Measurements from ENCODE around the gene OR5T1. TPM values are rescaled to one million over a fixed set of nuclear protein-coding genes. Genes with fewer than 3 reads are reported as not detected.

OR5T1 gene
- total RNA-seq, 1 experiment from 2014 or later: not detected

DNA sequence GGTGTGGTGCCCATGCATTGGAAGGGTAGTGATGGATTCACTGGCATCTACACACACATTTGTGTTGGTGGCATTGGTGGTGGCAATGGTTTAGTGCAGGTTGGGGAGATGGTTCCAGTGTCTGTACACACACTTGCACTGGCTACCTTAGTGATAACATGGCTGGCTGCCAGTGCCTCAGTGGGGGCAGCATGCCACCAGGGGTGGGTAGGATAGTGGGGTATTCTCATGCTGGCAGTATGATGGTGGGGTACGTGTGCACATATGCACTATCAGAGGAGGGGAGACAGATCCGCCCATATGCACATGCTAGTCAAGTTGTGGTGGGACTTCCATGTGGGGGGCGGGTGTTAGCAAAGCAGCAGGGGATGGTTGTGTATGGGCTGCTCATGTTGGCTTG is 33.9 kb downstream of the OR5T1 start:
- ChIA-PET POLR2A (ENCODE audit: unreplicated experiment) (no interaction called here), CTCF (no interaction called here)
- Histone ChIP-seq H3K27me3 (ENCODE audit: insufficient read depth, low read depth) (no peaks in the 10 kb centered on the region), H3K4me2 (no peak overlapping the region), H4K20me1 (ENCODE audit: insufficient read depth) (no peaks in the 10 kb centered on the region), H3K4me1 (replicated peaks; ENCODE audit: insufficient read depth) (no peaks in the 10 kb centered on the region), H3K27ac (no peak overlapping the region), H3F3A (ENCODE audit: insufficient read depth, low read depth) (no peaks in the 10 kb centered on the region), H3K4me3 (no peak overlapping the region), H2AFZ (no peak overlapping the region), H3K36me3 (ENCODE audit: low read depth) (no peaks in the 10 kb centered on the region), H3K79me2 (ENCODE audit: low read depth) (no peaks in the 10 kb centered on the region), H3K9me3 (ENCODE audit: insufficient read depth, low read depth) (no peaks in the 10 kb centered on the region), H3K9me2 (ENCODE audit: insufficient read depth) (no peaks in the 10 kb centered on the region)
- no TSS peak for BruUV-seq (replicated peaks)
- DNase-seq: no peak
- intact Hi-C loops (cut with micrococcal nuclease; ENCODE audit: unreplicated experiment): no loop called here
- TF ChIP-seq, protein P1, sequence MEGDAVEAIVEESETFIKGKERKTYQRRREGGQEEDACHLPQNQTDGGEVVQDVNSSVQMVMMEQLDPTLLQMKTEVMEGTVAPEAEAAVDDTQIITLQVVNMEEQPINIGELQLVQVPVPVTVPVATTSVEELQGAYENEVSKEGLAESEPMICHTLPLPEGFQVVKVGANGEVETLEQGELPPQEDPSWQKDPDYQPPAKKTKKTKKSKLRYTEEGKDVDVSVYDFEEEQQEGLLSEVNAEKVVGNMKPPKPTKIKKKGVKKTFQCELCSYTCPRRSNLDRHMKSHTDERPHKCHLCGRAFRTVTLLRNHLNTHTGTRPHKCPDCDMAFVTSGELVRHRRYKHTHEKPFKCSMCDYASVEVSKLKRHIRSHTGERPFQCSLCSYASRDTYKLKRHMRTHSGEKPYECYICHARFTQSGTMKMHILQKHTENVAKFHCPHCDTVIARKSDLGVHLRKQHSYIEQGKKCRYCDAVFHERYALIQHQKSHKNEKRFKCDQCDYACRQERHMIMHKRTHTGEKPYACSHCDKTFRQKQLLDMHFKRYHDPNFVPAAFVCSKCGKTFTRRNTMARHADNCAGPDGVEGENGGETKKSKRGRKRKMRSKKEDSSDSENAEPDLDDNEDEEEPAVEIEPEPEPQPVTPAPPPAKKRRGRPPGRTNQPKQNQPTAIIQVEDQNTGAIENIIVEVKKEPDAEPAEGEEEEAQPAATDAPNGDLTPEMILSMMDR (conservative IDR thresholded peaks at IDR 0.05): no peak
- no peak for TF ChIP-seq EZH2 (IDR thresholded peaks at IDR 0.05; ENCODE audit: low read depth)

DNA sequence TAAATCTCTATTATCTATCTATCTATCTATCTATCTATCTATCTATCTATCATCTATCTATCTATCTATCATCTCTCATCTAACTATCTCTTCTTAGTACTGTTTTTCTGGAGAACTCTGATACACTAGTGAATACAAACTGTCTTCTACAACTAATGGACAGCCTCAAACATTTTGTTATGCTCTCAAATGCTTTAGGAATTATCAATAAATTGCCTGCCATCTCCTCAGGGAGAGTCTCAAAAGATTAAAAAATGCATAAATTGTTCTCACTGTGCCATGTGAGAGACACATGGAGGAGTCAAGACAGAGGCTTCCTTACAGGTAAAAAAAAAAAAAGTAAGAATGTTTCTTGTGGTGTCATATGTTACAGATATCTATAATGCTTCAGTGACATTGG is 40.9 kb downstream of the OR5T1 start, which contains the start of gene OR8K3:
Gene OR8K3 (plus strand): TSS at position 301 of the 400 bp plus-strand sequence. CDS start 3,163 bp downstream, outside the sequence.
- ChIA-PET POLR2A (ENCODE audit: unreplicated experiment) (no interaction called here), CTCF (no interaction called here)
- TF ChIP-seq EZH2 (IDR thresholded peaks at IDR 0.05; ENCODE audit: low read depth): no peak
- TF ChIP-seq, protein P1 (conservative IDR thresholded peaks at IDR 0.05): no peak
- intact Hi-C loops (cut with micrococcal nuclease; ENCODE audit: unreplicated experiment): no loop called here
- no TSS peak for BruUV-seq (replicated peaks)
- Histone ChIP-seq H3K4me1 (replicated peaks; ENCODE audit: insufficient read depth) (no peaks in the 10 kb centered on the region), H3K9me3 (ENCODE audit: insufficient read depth, low read depth) (no peaks in the 10 kb centered on the region), H3K27ac (no peak within 1 kb of the TSS), H3K4me3 (no peak within 1 kb of the TSS), H2AFZ (no peak within 1 kb of the TSS), H3K36me3 (ENCODE audit: low read depth) (no peaks in the 10 kb centered on the region), H3K9me2 (ENCODE audit: insufficient read depth) (no peaks in the 10 kb centered on the region; the same call in 1 of the 2 replicates), H3K79me2 (ENCODE audit: low read depth) (no peaks in the 10 kb centered on the region), H3F3A (ENCODE audit: insufficient read depth, low read depth) (no peaks in the 10 kb centered on the region), H4K20me1 (ENCODE audit: insufficient read depth) (no peaks in the 10 kb centered on the region), H3K27me3 (ENCODE audit: insufficient read depth, low read depth) (peaks cover 14% of the 10 kb centered on the region; the same call in 1 of the 2 replicates), H3K4me2 (no peak within 1 kb of the TSS)
- no peak for DNase-seq

Other genes with a start within 250 kb of the OR5T1 start
- not detected in 2 replicates for gene OR5AS1, start 246.5 kb upstream of the OR5T1 start, total RNA-seq (2021)
- gene OR8I2, start 180.8 kb upstream of the OR5T1 start, total RNA-seq (2021): not detected in 2 replicates
- gene OR8H2, start 170.5 kb upstream of the OR5T1 start, total RNA-seq (2021): not detected in 2 replicates
- not detected in 2 replicates for gene OR8H3, start 151.8 kb upstream of the OR5T1 start, total RNA-seq (2021)
- not detected in 2 replicates for gene OR8J3, start 134.0 kb upstream of the OR5T1 start, total RNA-seq (2021)
- not detected in 2 replicates for gene OR8K5, start 113.8 kb upstream of the OR5T1 start, total RNA-seq (2021)
- gene OR5J2, start 97.5 kb upstream of the OR5T1 start, total RNA-seq (2021): not detected in 2 replicates
- not detected in 2 replicates for gene OR5T2, start 39.9 kb upstream of the OR5T1 start, total RNA-seq (2021)
- gene OR5T3, start 21.9 kb upstream of the OR5T1 start, total RNA-seq (2021): not detected in 2 replicates
- not detected in 2 replicates for gene OR8H1, start 18.1 kb downstream of the OR5T1 start, total RNA-seq (2021)
- gene OR8K3, start 41.0 kb downstream of the OR5T1 start, total RNA-seq (2021): not detected in 2 replicates
- gene OR8K1, start 71.9 kb downstream of the OR5T1 start, total RNA-seq (2021): not detected in 2 replicates
- not detected in 2 replicates for gene OR8J1, start 80.1 kb downstream of the OR5T1 start, total RNA-seq (2021)
- not detected in 2 replicates for gene OR8U1, start 101.5 kb downstream of the OR5T1 start, total RNA-seq (2021)
- not detected in 2 replicates for gene OR5AL1, start 138.5 kb downstream of the OR5T1 start, total RNA-seq (2021)
- gene OR5M3, start 199.2 kb downstream of the OR5T1 start, total RNA-seq (2021): not detected in 2 replicates
- not detected in 2 replicates for gene OR5M8, start 217.2 kb downstream of the OR5T1 start, total RNA-seq (2021)